Panc1 (cell line): ENCODE data around the gene CUL1. TPM values are rescaled to one million over a fixed set of nuclear protein-coding genes. Genes with fewer than 3 reads are reported as not detected.

ENCODE experiments used
- ATAC-seq: fragments of 200-7000 bp; cut with Tn5 transposase; 2 replicates; pipeline ENCODE4 v1.9.1; 2020; ENCODE audit warnings: mild to moderate bottlenecking, moderate library complexity
- BruUV-seq: library from RNA; stranded (reverse); fragments of 400-500 nt; replicated peaks from 2 replicates; lab custom pipeline; 2021; lab: Mats Ljungman, UMichigan
- CTCF ChIA-PET: fragments of 300-600 bp; sonication (Branson Sonifier 250); formaldehyde crosslinking; loops from one replicate; lab custom pipeline; 2022; ENCODE audit warnings: antibody characterized with exemption; lab: Charles Lee
- POLR2A ChIA-PET: fragments of 300-600 bp; sonication (Branson Sonifier 250); formaldehyde crosslinking; loops from one replicate; lab custom pipeline; 2022; ENCODE audit warnings: antibody characterized with exemption; lab: Charles Lee
- DNase-seq: peaks from one replicate; pipeline ENCODE4 v3.0.0-alpha.2; 2010; ENCODE audit warnings: low read depth, low spot score
- H3K27ac ChIP-seq: 2 replicates; pipeline ENCODE4 v1.5.1; 2011; ENCODE audit warnings: mild to moderate bottlenecking, low read length, inconsistent platforms
- H3K27me3 ChIP-seq: fragments of 200-500 bp; sonication (Bioruptor generic); 2 replicates; pipeline ENCODE4 v1.6.0; 2014; ENCODE audit warnings: low read length, inconsistent platforms; ENCODE audit not compliant: control insufficient read depth, insufficient read depth
- H3K36me3 ChIP-seq: fragments of 200-500 bp; sonication (Bioruptor generic); 2 replicates; pipeline ENCODE4 v1.5.1; 2014; ENCODE audit warnings: inconsistent platforms, mild to moderate bottlenecking, low read length, moderate library complexity; ENCODE audit not compliant: control insufficient read depth, insufficient read depth
- H3K4me1 ChIP-seq: 2 replicates; pipeline ENCODE4 v1.5.1; 2011; ENCODE audit warnings: inconsistent platforms, mild to moderate bottlenecking, low read length, moderate library complexity; ENCODE audit not compliant: control insufficient read depth, insufficient read depth
- H3K4me3 ChIP-seq, 2 experiments: 2 replicates each; pipeline ENCODE4 v1.5.1; 2011 to 2012; ENCODE audit warnings: low read depth in 2 of 2, low read length in 2 of 2, mild to moderate bottlenecking in 2 of 2, inconsistent platforms in 1 of 2, moderate library complexity in 1 of 2
- H3K9me3 ChIP-seq: fragments of 200-500 bp; sonication (Bioruptor generic); 2 replicates; pipeline ENCODE4 v1.5.1; 2014; ENCODE audit warnings: low read depth, mild to moderate bottlenecking, inconsistent platforms, low read length, moderate library complexity; ENCODE audit not compliant: control insufficient read depth, insufficient read depth
- CTCF ChIP-seq: fragments of 450-650 bp; IDR thresholded peaks from 2 replicates; pipeline ENCODE4 v1.5.1; 2017; ENCODE audit warnings: mild to moderate bottlenecking
- POLR2AphosphoS5 ChIP-seq: IDR thresholded peaks from 2 replicates; pipeline ENCODE4 v1.6.1; 2012; ENCODE audit warnings: mild to moderate bottlenecking, low read depth, low read length, moderate library complexity
- REST ChIP-seq, 2 experiments: IDR thresholded peaks; 2 replicates each; pipeline ENCODE4 v1.6.1; 2011 to 2012; ENCODE audit warnings: low read depth in 2 of 2, control low read depth in 1 of 2, low read length in 1 of 2, mild to moderate bottlenecking in 1 of 2, moderate library complexity in 1 of 2; ENCODE audit not compliant: insufficient read depth in 1 of 2
- SIN3A ChIP-seq: IDR thresholded peaks from 2 replicates; pipeline ENCODE4 v1.6.1; 2012; ENCODE audit warnings: low read depth, mild to moderate bottlenecking, low read length, moderate library complexity, borderline replicate concordance; ENCODE audit not compliant: insufficient read depth
- TCF7L2 ChIP-seq: IDR thresholded peaks from 2 replicates; pipeline ENCODE4 v1.6.1; 2011; ENCODE audit warnings: mild to moderate bottlenecking, low read depth, low read length, inconsistent platforms
- in situ Hi-C: cut with HindIII; loops from 2 replicates; pipeline ENCODE4 v1.10.0; 2016; ENCODE audit warnings: low sequenced_read_pairs, low pct_unique_long_range_greater_than_20kb
- intact Hi-C: fragments of 100-400 bp; cut with micrococcal nuclease; formaldehyde crosslinking; loops from one replicate; pipeline ENCODE4 v1.10.0; 2022; ENCODE audit not compliant: unreplicated experiment
- total RNA-seq: library from RNA; stranded (reverse); gene quantifications from one replicate; pipeline ENCODE4 v1.2.1, GENCODE V29; 2021; ENCODE audit not compliant: unreplicated experiment

The CUL1 gene
- total RNA-seq, 1 experiment from 2014 or later = 60.6 TPM

GRCh38 chr7:148670807-148671206 is 27.9 kb upstream of the CUL1 start:
- no peak overlapping the region for H3K27ac ChIP-seq
- BruUV-seq = no TSS peak
- H3K9me3 ChIP-seq = no peaks in the 10 kb centered on the region
- ChIA-PET POLR2A (no interaction called here), CTCF (no interaction called here)
- no peak for DNase-seq
- TF ChIP-seq SIN3A (no peak), CTCF (no peak), TCF7L2 (no peak), REST (IDR thresholded peaks at IDR 0.05; ENCODE audit: insufficient read depth in 1 of 2, low read depth in 2 of 2, low read length in 1 of 2) (no peak), POLR2AphosphoS5 (no peak)
- ATAC-seq = no peak
- H3K4me3 ChIP-seq = no peak overlapping the region
- in situ Hi-C loops (no loop called here), intact Hi-C loops (no loop called here)
- no peaks in the 10 kb centered on the region for H3K36me3 ChIP-seq
- H3K4me1 ChIP-seq = no peaks in the 10 kb centered on the region
- no peaks in the 10 kb centered on the region for H3K27me3 ChIP-seq

- ChIA-PET CTCF (no interaction called here), POLR2A (no interaction called here)
- Histone ChIP-seq H3K4me1 (no peaks in the 10 kb centered on the region), H3K9me3 (no peaks in the 10 kb centered on the region), H3K27ac (no peak overlapping the region), H3K27me3 (no peaks in the 10 kb centered on the region), H3K4me3 (no peak overlapping the region), H3K36me3 (no peaks in the 10 kb centered on the region)
- intact Hi-C loops = no loop called here
- TF ChIP-seq REST (IDR thresholded peaks at IDR 0.05; ENCODE audit: insufficient read depth in 1 of 2, low read depth in 2 of 2, low read length in 1 of 2) (no peak), TCF7L2 (no peak), SIN3A (no peak), POLR2AphosphoS5 (no peak), CTCF (no peak)
- ATAC-seq (no peak), DNase-seq (no peak)
- in situ Hi-C loops = no loop called here
- BruUV-seq = no TSS peak
Observed at GRCh38 chr7:148672041-148672440, 26.7 kb upstream of the CUL1 start.
